Sigmoid colon (tissue), 4 donors: ENCODE measurements around the gene S1PR4.
"Not testable (repeated sequence)": the region's sequence is repeated elsewhere in the genome, so short reads cannot be mapped to it uniquely, and the experiment has no call there.

Source experiments
- CTCF ChIP-seq, 4 experiments: fragments of 450-650 bp in 3 of 4; fragments of 200-600 bp in 1 of 4; IDR thresholded peaks; one replicate each; pipeline ENCODE4 v1.5.1; 2016 to 2019; ENCODE audit warnings: antibody characterized with exemption in 4 of 4, mild to moderate bottlenecking in 3 of 4, moderate library complexity in 2 of 4
- POLR2A ChIP-seq, 2 donors: fragments of 450-650 bp; IDR thresholded peaks; one replicate each; pipeline ENCODE4 v1.6.1; 2016; ENCODE audit warnings: antibody characterized with exemption in 2 of 2, mild to moderate bottlenecking in 2 of 2, moderate library complexity in 2 of 2
- POLR2AphosphoS5 ChIP-seq, 4 donors: sonication (generic); formaldehyde crosslinking; IDR thresholded peaks; one replicate each; pipeline ENCODE4 v1.6.1; 2017; ENCODE audit warnings: antibody characterized with exemption in 4 of 4

- TF ChIP-seq CTCF, POLR2A, POLR2AphosphoS5 (IDR thresholded peaks at IDR 0.05): not testable (repeated sequence)
These were observed 43.0 kb downstream of the S1PR4 start for GRCh38 chr19:3221576-3221975.
